Peyer's patch (tissue), 4 donors: ENCODE results near the gene SYK.

Experiments used
- CTCF ChIP-seq, 6 experiments: fragments of 450-650 bp in 4 of 6; fragments of 200-600 bp in 2 of 6; sonication (generic) in 1 of 6; IDR thresholded peaks; one replicate each; pipeline ENCODE4 v1.5.1; 2017 to 2019; ENCODE audit warnings: antibody characterized with exemption in 6 of 6, mild to moderate bottlenecking in 3 of 6, moderate library complexity in 1 of 6
- POLR2A ChIP-seq, 2 donors: fragments of 450-650 bp; IDR thresholded peaks; one replicate each; pipeline ENCODE4 v1.5.1; 2017; ENCODE audit warnings: antibody characterized with exemption in 2 of 2, mild to moderate bottlenecking in 2 of 2, moderate library complexity in 2 of 2

- TF ChIP-seq CTCF (IDR thresholded peaks at IDR 0.05) (no peak), POLR2A (IDR thresholded peaks at IDR 0.05) (no peak)
Measured at GRCh38 chr9:90921969-90922368, 120.3 kb downstream of the SYK start.
